Immature natural killer cell (primary cell): ENCODE results near the gene TLE5. TPM values are rescaled to one million over a fixed set of nuclear protein-coding genes. Genes with fewer than 3 reads are reported as not detected.
"Not testable (repeated sequence)": the region's sequence is repeated elsewhere in the genome, so short reads cannot be mapped to it uniquely, and the experiment has no call there.

Source experiments
- DNase-seq, 3 donors: peaks; one replicate each; pipeline ENCODE4 v3.0.0; 2022; ENCODE audit warnings: mixed read lengths in 1 of 3
- H3K27ac Mint-ChIP-seq, 6 donors: one replicate each; pipeline ENCODE4 v1.8.0; 2020; ENCODE audit warnings: mixed read lengths in 6 of 6, mild to moderate bottlenecking in 5 of 6, inconsistent platforms in 4 of 6, moderate library complexity in 3 of 6
- H3K27me3 Mint-ChIP-seq, 3 donors: one replicate each; pipeline ENCODE4 v1.8.0; 2020 to 2021; ENCODE audit warnings: low read depth in 3 of 3, mild to moderate bottlenecking in 3 of 3, mixed read lengths in 3 of 3, moderate library complexity in 3 of 3, inconsistent platforms in 1 of 3
- H3K36me3 Mint-ChIP-seq, 3 donors: one replicate each; pipeline ENCODE4 v1.8.0; 2020; ENCODE audit warnings: mixed read lengths in 3 of 3, inconsistent platforms in 2 of 3, mild to moderate bottlenecking in 2 of 3
- H3K4me1 Mint-ChIP-seq, 2 donors: one replicate each; pipeline ENCODE4 v1.8.0; 2020; ENCODE audit warnings: inconsistent platforms in 2 of 2, mild to moderate bottlenecking in 2 of 2, mixed read lengths in 2 of 2, moderate library complexity in 1 of 2
- H3K4me3 Mint-ChIP-seq, 5 donors: one replicate each; pipeline ENCODE4 v1.8.0; 2020; ENCODE audit warnings: mild to moderate bottlenecking in 5 of 5, mixed read lengths in 5 of 5, inconsistent platforms in 3 of 5, moderate library complexity in 3 of 5
- H3K9me3 Mint-ChIP-seq, 6 donors: one replicate each; pipeline ENCODE4 v1.8.0; 2020; ENCODE audit warnings: mild to moderate bottlenecking in 6 of 6, mixed read lengths in 6 of 6, inconsistent platforms in 4 of 6, moderate library complexity in 3 of 6
- polyA plus RNA-seq, 3 donors: library from polyadenylated mRNA; unstranded; fragments of 300-500 nt; fragmentation: Illumina TruSeq; gene quantifications; one replicate each; pipeline ENCODE4 v1.2.3, GENCODE V29; 2021

The TLE5 gene
- polyA plus RNA-seq, 3 donors from 2014 or later = 382 to 635 (median 466) TPM

DNA sequence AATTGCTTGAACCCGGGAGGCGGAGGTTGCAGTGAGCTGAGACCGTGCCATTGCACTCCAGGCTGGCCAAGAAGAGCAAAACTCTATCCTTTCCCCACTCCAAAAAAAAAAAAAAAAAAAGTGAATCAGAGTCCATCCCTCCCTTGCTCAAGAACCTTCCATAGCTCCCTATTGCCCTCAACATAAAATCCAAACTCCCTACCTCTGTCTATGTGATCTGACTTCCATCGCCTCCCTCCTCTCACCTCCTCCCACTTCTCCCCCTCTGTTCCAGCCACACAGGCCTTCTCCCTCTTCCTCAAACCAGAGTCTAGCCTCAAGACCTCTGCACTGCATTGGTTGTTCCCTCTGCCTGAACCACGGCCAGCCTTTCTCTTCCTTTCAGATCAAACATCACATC is 23.2 kb downstream of the TLE5 start:
- no peak overlapping the region for H3K27ac Mint-ChIP-seq
- H3K4me3 Mint-ChIP-seq = no peak overlapping the region

GRCh38 chr19:3038214-3038613 is 24.1 kb downstream of the TLE5 start:
- Mint-ChIP-seq H3K4me3 (peak overlapping the region in 3 of 5 donors; percentile 27 to 56 (median 55)), H3K27ac (peak overlapping the region in 2 of 6 donors; percentile 49 to 73), H3K9me3 (no peaks in the 10 kb centered on the region), H3K36me3 (no peaks in the 10 kb centered on the region), H3K27me3 (peaks cover 9 to 22% (median 17%) of the 10 kb centered on the region in 3 donors), H3K4me1 (peaks cover 28 to 29% of the 10 kb centered on the region in 2 donors)
- no peak for DNase-seq

More for the DNA sequence above, 23.2 kb downstream of the TLE5 start:
- H3K36me3 Mint-ChIP-seq = no peaks in the 10 kb centered on the region
- peaks cover 23 to 24% of the 10 kb centered on the region in 2 donors for H3K4me1 Mint-ChIP-seq
- H3K9me3 Mint-ChIP-seq = no peaks in the 10 kb centered on the region
- peaks cover 9 to 22% (median 17%) of the 10 kb centered on the region in 3 donors for H3K27me3 Mint-ChIP-seq
- no peak for DNase-seq

DNA sequence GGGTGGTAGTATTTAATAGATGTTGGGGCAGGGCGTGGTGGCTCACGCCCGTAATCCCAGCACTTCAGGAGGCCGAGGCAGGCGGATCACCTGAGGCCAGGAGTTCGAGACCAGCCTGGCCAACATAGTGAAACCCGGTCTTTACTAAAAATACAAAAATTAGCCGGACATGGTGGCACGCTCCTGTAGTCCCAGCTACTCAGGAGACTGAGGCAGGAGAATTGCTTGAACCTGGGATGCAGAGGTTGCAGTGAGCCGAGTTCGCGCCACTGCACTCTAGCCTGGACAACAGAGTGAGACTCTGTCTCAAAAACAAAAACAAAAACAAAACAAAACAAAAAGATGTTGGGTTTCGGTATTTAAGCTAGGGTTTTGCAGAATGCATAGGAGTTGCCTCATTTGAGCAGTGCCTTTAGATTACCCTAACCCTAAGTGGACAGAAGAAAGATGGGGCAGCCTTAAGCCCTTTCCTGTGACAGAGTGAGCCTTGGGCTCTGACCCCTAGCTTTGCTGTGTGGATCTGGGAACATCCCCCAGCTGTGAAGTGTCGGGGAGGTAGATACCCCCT is 25.2 kb downstream of the TLE5 start:
- Mint-ChIP-seq H3K27me3 (peaks cover 7 to 26% (median 17%) of the 10 kb centered on the region in 3 donors), H3K4me3 (peak overlapping the region; percentile 23 to 94 (median 65)), H3K4me1 (peaks cover 23 to 27% of the 10 kb centered on the region in 2 donors), H3K27ac (peak overlapping the region in 2 of 6 donors; percentile 53 to 91)
- not testable (repeated sequence) for DNase-seq, H3K36me3 Mint-ChIP-seq, H3K9me3 Mint-ChIP-seq

- H3K27ac Mint-ChIP-seq = peak overlapping the region; percentile 91 to 98 (median 94)
- peaks cover 10 to 24% (median 17%) of the 10 kb centered on the region in 3 donors for H3K27me3 Mint-ChIP-seq
- H3K4me3 Mint-ChIP-seq = peak overlapping the region; percentile 92 to 95 (median 93)
- no peaks in the 10 kb centered on the region for H3K9me3 Mint-ChIP-seq
- peaks cover 23 to 27% of the 10 kb centered on the region in 2 donors for H3K4me1 Mint-ChIP-seq
- no peaks in the 10 kb centered on the region for H3K36me3 Mint-ChIP-seq
- DNase-seq = peak; percentile 81 to 83 (median 83)
Measured at GRCh38 chr19:3036119-3036976, 25.9 kb downstream of the TLE5 start.

GRCh38 chr19:3035542-3036118 is 26.7 kb downstream of the TLE5 start:
- H3K36me3 Mint-ChIP-seq = no peaks in the 10 kb centered on the region
- no peaks in the 10 kb centered on the region for H3K9me3 Mint-ChIP-seq
- H3K27ac Mint-ChIP-seq = peak overlapping the region; percentile 91 to 98 (median 94)
- peak overlapping the region; percentile 92 to 95 (median 93) for H3K4me3 Mint-ChIP-seq
- peaks cover 23 to 27% of the 10 kb centered on the region in 2 donors for H3K4me1 Mint-ChIP-seq
- peak; percentile 97 to 98 (median 97) for DNase-seq
- peaks cover 10 to 23% (median 17%) of the 10 kb centered on the region in 3 donors for H3K27me3 Mint-ChIP-seq

DNA sequence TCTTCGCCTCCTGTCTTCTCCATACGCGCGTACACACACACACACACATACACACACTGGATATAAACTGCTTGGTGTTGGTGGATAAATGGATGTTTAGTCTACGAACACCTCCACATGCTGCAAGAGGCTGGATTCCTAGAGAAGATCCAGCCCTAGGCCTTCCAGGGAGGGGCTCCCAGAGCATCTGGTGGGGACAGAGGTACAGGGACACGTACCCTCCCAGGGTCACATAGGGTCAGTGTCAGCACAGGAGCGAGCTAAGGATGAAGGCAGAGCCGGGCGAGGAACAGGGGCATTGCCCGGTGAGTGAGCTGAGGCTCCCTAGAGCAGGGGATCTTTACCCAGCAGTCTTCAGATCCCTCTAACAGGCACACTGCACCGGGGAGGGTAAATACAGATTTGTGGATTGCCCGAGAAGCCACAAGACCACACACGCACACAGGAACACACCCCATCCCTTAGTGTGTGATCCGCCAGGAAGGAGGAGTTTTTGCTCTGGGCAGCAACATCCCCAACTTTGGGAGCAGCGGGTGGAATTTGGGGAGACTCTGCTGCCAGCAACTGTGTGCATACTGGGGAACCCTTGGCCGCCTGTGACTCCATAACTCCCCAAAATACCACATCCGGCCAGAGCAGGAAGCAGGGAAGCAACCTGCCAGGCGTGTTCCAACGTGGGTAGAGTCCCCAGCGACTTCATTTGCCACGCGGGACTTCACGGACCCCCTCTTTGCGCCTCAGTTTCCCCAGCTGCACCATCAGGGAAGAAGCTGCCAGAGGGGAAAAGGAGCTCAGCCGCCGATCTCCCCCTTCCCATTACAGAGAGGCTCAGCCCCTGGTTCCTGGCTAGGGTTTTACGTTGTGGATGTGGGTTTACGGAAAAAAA is 27.4 kb downstream of the TLE5 start:
- Mint-ChIP-seq H3K27ac (peak overlapping the region; percentile 91 to 98 (median 94)), H3K9me3 (no peaks in the 10 kb centered on the region), H3K4me1 (peaks cover 26 to 30% of the 10 kb centered on the region in 2 donors), H3K36me3 (no peaks in the 10 kb centered on the region), H3K4me3 (peak overlapping the region; percentile 92 to 95 (median 93)), H3K27me3 (peaks cover 13 to 25% (median 19%) of the 10 kb centered on the region in 3 donors)
- DNase-seq = peak in 2 of 3 donors; percentile 35 to 50

GRCh38 chr19:3034406-3034655 is 28.0 kb downstream of the TLE5 start:
- peak overlapping the region in 2 of 6 donors; percentile 32 to 98 for H3K27ac Mint-ChIP-seq
- H3K4me3 Mint-ChIP-seq = peak overlapping the region in 4 of 5 donors; percentile 61 to 95 (median 93)
- no peaks in the 10 kb centered on the region for H3K36me3 Mint-ChIP-seq
- DNase-seq = no peak
- peaks cover 29 to 34% of the 10 kb centered on the region in 2 donors for H3K4me1 Mint-ChIP-seq
- H3K27me3 Mint-ChIP-seq = peaks cover 15 to 26% (median 19%) of the 10 kb centered on the region in 3 donors
- no peaks in the 10 kb centered on the region for H3K9me3 Mint-ChIP-seq

GRCh38 chr19:3033595-3034405 is 28.5 kb downstream of the TLE5 start:
- Mint-ChIP-seq H3K27me3 (peaks cover 15 to 26% (median 19%) of the 10 kb centered on the region in 3 donors), H3K4me3 (peak overlapping the region; percentile 27 to 95 (median 92)), H3K27ac (peak overlapping the region in 3 of 6 donors; percentile 32 to 57 (median 43)), H3K4me1 (peaks cover 29 to 34% of the 10 kb centered on the region in 2 donors), H3K9me3 (no peaks in the 10 kb centered on the region), H3K36me3 (no peaks in the 10 kb centered on the region)
- DNase-seq = no peak

GRCh38 chr19:3031607-3031867 is 30.8 kb downstream of the TLE5 start:
- Mint-ChIP-seq H3K27ac (peak overlapping the region in 1 of 6 donors; percentile 2), H3K9me3 (no peaks in the 10 kb centered on the region), H3K27me3 (peaks cover 15 to 26% (median 22%) of the 10 kb centered on the region in 3 donors), H3K36me3 (no peaks in the 10 kb centered on the region), H3K4me3 (peak overlapping the region in 3 of 5 donors; percentile 30 to 40 (median 31)), H3K4me1 (peaks cover 29 to 41% of the 10 kb centered on the region in 2 donors)
- no peak for DNase-seq

- Mint-ChIP-seq H3K4me3 (peak within 1 kb of the TSS; percentile 68 to 82 (median 75)), H3K9me3 (no peaks in the 10 kb centered on the region), H3K36me3 (no peaks in the 10 kb centered on the region), H3K4me1 (peaks cover 12 to 31% of the 10 kb centered on the region in 2 donors), H3K27me3 (peaks cover 5 to 12% (median 9%) of the 10 kb centered on the region in 3 donors), H3K27ac (peak within 1 kb of the TSS in 3 of 6 donors; percentile 31 to 64 (median 35))
- DNase-seq = peak in 2 of 3 donors; percentile 17 to 33
Measured at GRCh38 chr19:3029065-3029923, 33.0 kb downstream of the TLE5 start, which contains the start of gene TLE2. TLE2 (minus strand) TSS chr19:3029280; CDS start chr19:3028904, 376 bp downstream.

DNA sequence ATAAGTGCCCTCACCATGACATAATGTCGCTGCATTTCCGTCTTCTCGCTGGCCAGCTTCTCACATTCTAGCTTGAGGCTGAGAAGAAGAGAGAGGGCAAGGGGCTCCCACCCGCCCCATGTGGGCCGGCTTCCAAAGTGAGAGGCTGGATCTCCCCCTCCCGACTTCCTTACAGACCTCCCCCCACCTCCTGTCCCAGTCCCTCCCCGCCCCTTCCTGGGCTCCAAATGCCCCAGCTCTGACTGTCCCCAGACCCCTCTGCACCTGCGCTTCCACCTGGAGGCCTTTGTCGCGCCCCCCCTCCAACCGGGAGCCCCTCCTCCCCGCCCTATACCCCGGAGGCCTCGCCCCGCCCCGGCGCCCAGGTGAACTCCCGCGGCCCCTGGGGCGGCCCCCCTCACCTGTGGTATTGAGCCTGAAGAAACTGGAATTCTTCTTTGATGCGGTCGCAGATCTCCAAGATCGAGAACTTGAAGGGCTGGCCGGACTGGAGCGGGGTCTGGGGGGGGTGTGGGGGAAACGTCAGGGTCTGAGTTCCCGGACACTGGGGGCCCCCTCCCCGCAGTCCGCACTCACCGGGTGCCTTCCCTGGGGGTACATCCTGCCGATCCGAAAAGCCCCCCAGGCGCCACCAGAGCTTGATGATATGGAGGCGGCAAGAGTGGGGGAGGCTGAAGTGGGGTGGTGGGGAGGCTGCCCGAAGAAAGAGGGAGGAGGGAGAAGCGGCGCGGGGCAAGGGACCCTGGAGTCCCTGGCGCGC is 33.8 kb downstream of the TLE5 start:
- no peak for DNase-seq
- peak overlapping the region in 1 of 6 donors; percentile 34 for H3K27ac Mint-ChIP-seq
- H3K4me3 Mint-ChIP-seq = peak overlapping the region; percentile 63 to 78 (median 70)
- no peaks in the 10 kb centered on the region for H3K36me3 Mint-ChIP-seq
- H3K9me3 Mint-ChIP-seq = no peaks in the 10 kb centered on the region
- peaks cover 6 to 25% of the 10 kb centered on the region in 2 donors for H3K4me1 Mint-ChIP-seq
- H3K27me3 Mint-ChIP-seq = peaks cover 5 to 12% (median 9%) of the 10 kb centered on the region in 3 donors
